Stimulated activated CD4-positive, alpha-beta T cell treated with anti-CD3 and anti-CD28 coated beads, Interleukin-12 subunit alpha, Interleukin-12 subunit beta, amount 100 ng/mL, for 4 hours (primary cell): ENCODE results near the gene CDK5RAP3.

Experiments
- DNase-seq: peaks from one replicate; pipeline ENCODE4 v3.0.0-alpha.2; 2020

The CDK5RAP3 gene

GRCh38 chr17:48025040-48025903 lies 54.4 kb downstream of the CDK5RAP3 start:
- DNase-seq: peak; percentile 99

- no peak for DNase-seq
Measured at GRCh38 chr17:48025904-48026501, 55.1 kb downstream of the CDK5RAP3 start.

DNA sequence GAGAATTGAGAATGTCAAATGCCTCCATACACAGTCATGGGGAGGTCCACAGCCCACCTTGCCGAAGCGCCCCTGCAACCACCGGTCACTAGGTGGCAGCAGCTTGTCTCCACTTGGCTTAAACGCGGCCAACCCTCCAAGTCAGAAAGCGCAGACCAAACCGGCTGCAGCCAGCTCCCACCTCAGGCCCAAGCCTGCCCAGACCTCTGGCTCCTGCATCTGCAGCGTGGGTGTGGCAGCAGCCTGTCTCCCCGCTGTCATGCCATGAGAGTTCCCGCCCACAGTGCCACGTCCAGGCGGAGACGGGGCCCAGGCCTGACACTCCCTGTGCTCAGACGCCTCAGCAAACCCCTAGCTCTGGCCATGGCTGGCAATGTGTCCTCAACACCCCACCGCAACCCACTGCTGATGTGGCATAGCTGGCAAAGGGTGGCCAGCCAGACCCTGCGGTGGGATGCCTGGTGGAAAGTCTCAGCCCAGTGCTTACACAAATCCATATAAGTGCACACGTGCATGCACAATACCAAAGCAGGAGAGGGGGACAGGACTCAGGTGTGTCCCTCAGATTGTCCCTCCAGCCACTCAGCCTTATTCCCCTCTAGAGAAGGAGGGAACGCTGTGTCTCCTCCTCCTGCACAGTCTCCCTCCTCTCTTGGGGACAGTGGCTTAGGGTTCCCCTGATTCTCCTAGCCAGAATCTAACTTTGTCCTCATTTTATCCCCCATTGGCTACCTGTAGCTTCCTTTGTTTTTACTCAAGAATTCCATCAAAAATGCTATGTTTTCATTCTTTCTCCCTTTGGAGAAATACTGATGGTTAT lies 55.8 kb downstream of the CDK5RAP3 start:
- peak; percentile 68 for DNase-seq

GRCh38 chr17:48027322-48027981 lies 56.5 kb downstream of the CDK5RAP3 start:
- no peak for DNase-seq

DNA sequence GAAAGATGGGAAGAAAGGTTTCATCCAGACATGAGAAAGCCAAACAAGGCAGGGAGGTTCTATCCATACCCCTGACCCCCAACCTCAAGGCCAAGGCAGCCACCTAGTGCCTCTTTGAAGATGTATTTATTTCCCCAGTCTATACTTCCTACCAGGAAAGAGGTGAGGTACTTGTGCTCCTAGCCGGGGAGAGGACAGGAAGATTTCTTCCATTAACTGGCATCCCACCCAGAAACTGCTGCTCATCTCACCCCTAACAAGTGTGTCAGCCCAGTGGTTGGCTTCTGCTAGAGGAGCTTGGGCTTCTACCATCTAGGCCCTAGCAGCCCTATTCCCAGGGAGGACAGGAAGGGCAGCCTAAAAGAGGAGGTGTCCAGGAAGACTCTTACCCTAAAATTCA lies 57.8 kb downstream of the CDK5RAP3 start:
- DNase-seq: no peak

DNA sequence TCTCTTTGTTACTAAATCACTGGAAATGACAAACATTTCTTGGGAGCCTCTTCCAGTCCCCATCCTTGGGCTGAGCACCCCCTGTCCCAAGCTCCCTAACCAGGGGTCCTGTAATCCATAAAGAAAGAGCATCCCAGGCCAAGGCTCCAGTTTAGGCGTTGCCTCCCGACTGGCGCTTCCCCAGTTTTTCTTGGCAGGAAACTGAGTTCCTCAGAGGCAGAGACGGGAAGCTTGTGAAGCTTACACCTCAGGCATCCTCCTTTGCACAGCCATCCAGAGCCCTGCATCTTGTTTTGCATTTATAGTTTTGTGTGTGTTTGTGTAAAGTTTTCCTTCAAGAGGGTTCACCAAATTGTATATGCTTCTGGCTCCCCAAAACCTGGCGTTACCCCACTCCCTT lies 59.6 kb downstream of the CDK5RAP3 start:
- no peak for DNase-seq
